CD4-positive, alpha-beta T cell (primary cell): Measurements from ENCODE around the gene ICA1. TPM values are rescaled to one million over a fixed set of nuclear protein-coding genes. Genes with fewer than 3 reads are reported as not detected.
A peak's percentile ranks its signal among the peaks of the same experiment; 100 is the strongest.

Experiments
- ATAC-seq: fragments of 200-7000 bp; cut with Tn5 transposase; one replicate; pipeline ENCODE4 v1.10.0; 2022; ENCODE audit warnings: mild to moderate bottlenecking; ENCODE audit not compliant: poor library complexity
- CTCF ChIA-PET: fragments of 350-600 bp; sonication (Branson Sonifier 250); formaldehyde crosslinking; loops from one replicate; lab custom pipeline; 2021; ENCODE audit warnings: antibody characterized with exemption, inconsistent platforms; lab: Charles Lee
- POLR2A ChIA-PET: fragments of 350-600 bp; sonication (Branson Sonifier 250); formaldehyde crosslinking; loops from one replicate; lab custom pipeline; 2021; ENCODE audit warnings: antibody characterized with exemption, inconsistent platforms; lab: Charles Lee
- DNase-seq, 14 experiments: peaks; one replicate each; pipeline ENCODE4 v3.0.0-alpha.2; 2013 to 2020; ENCODE audit warnings: mixed read lengths in 2 of 14
- H3K27ac ChIP-seq, 2 donors: one replicate each; pipeline versions ENCODE4 v1.5.1 to v1.7.0; 2013; ENCODE audit warnings: low read length in 2 of 2, low read depth in 1 of 2, mild to moderate bottlenecking in 1 of 2
- H3K27me3 ChIP-seq, 2 experiments: 1 replicate in 1 of 2; 2 replicates in 1 of 2; pipeline versions ENCODE4 v1.6.1 to v1.7.0; 2013; ENCODE audit warnings: low read length in 2 of 2, control low read depth in 1 of 2, mild to moderate bottlenecking in 1 of 2, moderate library complexity in 1 of 2; ENCODE audit not compliant: insufficient read depth in 2 of 2, control insufficient read depth in 1 of 2
- H3K36me3 ChIP-seq: one replicate; pipeline ENCODE4 v1.6.1; 2013; ENCODE audit warnings: low read length, control low read depth; ENCODE audit not compliant: insufficient read depth
- H3K4me1 ChIP-seq: one replicate; pipeline ENCODE4 v1.6.1; 2013; ENCODE audit warnings: low read length, control low read depth; ENCODE audit not compliant: insufficient read depth
- H3K4me3 ChIP-seq: one replicate; pipeline ENCODE4 v1.5.1; 2013; ENCODE audit warnings: mild to moderate bottlenecking, low read length, moderate library complexity
- H3K9me3 ChIP-seq, 2 experiments: 1 replicate in 1 of 2; 2 replicates in 1 of 2; pipeline versions ENCODE4 v1.6.1 to v1.7.0; 2013; ENCODE audit warnings: low read length in 2 of 2, mild to moderate bottlenecking in 2 of 2, control low read depth in 1 of 2, moderate library complexity in 1 of 2; ENCODE audit not compliant: control insufficient read depth in 1 of 2, insufficient read depth in 1 of 2
- H3K27ac Mint-ChIP-seq: one replicate; pipeline ENCODE4 v1.8.0; 2020; ENCODE audit warnings: mixed read lengths
- H3K27me3 Mint-ChIP-seq: one replicate; pipeline ENCODE4 v1.8.0; 2021; ENCODE audit warnings: mixed read lengths
- H3K36me3 Mint-ChIP-seq: one replicate; pipeline ENCODE4 v1.8.0; 2021; ENCODE audit warnings: low read depth, mixed read lengths
- H3K4me1 Mint-ChIP-seq: one replicate; pipeline ENCODE4 v1.8.0; 2021; ENCODE audit warnings: low read depth, mixed read lengths
- H3K4me3 Mint-ChIP-seq: one replicate; pipeline ENCODE4 v1.8.0; 2020; ENCODE audit warnings: mild to moderate bottlenecking, mixed read lengths
- H3K9me3 Mint-ChIP-seq: one replicate; pipeline ENCODE4 v1.8.0; 2020; ENCODE audit warnings: mixed read lengths
- CTCF ChIP-seq: fragments of 200-600 bp; IDR thresholded peaks from one replicate; pipeline ENCODE4 v1.8.0; 2022; ENCODE audit warnings: antibody characterized with exemption, mild to moderate bottlenecking
- intact Hi-C, 2 experiments: fragments of 100-400 bp; cut with DNase I in 1 of 2; cut with micrococcal nuclease in 1 of 2; formaldehyde crosslinking; loops; one replicate each; pipeline versions ENCODE4 v1.15.1 to v1.9.0; 2023 to 2025; cut with DNase I, micrococcal nuclease
- total RNA-seq, 174 experiments: library from RNA in 2 of 174; stranded (reverse) in 2 of 174; gene quantifications; one replicate each; pipeline ENCODE4 v1.2.3 and lab custom pipeline; 2021 to 2026

The ICA1 gene
- total RNA-seq, 2 experiments from 2014 or later: 0.95 to 1.7 TPM

GRCh38 chr7:8226501-8226900, 35.5 kb downstream of the ICA1 start:
- ChIA-PET CTCF (no interaction called here), POLR2A (no interaction called here)
- no peak overlapping the region for H3K27ac ChIP-seq
- H3K4me1 Mint-ChIP-seq: peaks cover 4% of the 10 kb centered on the region
- no peak for DNase-seq
- intact Hi-C loops: no loop called here
- no peaks in the 10 kb centered on the region for H3K9me3 ChIP-seq
- H3K9me3 Mint-ChIP-seq: no peaks in the 10 kb centered on the region
- TF ChIP-seq CTCF: no peak
- H3K4me3 Mint-ChIP-seq: no peak overlapping the region
- no peaks in the 10 kb centered on the region for H3K36me3 Mint-ChIP-seq
- H3K36me3 ChIP-seq: no peaks in the 10 kb centered on the region
- H3K4me3 ChIP-seq: no peak overlapping the region
- no peaks in the 10 kb centered on the region for H3K4me1 ChIP-seq
- H3K27ac Mint-ChIP-seq: no peak overlapping the region
- peaks cover 25% of the 10 kb centered on the region for H3K27me3 Mint-ChIP-seq
- peaks cover 0 to 9% of the 10 kb centered on the region in 2 experiments for H3K27me3 ChIP-seq
- ATAC-seq: peak; percentile 43

- ATAC-seq: no peak
- TF ChIP-seq CTCF: no peak
- intact Hi-C loops: no loop called here
- peaks cover 9% of the 10 kb centered on the region for H3K4me1 Mint-ChIP-seq
- H3K4me3 Mint-ChIP-seq: no peak overlapping the region
- Histone ChIP-seq H3K4me3 (no peak overlapping the region), H3K9me3 (no peaks in the 10 kb centered on the region), H3K27ac (no peak overlapping the region), H3K4me1 (no peaks in the 10 kb centered on the region), H3K36me3 (no peaks in the 10 kb centered on the region), H3K27me3 (peaks cover 0 to 3% of the 10 kb centered on the region in 2 experiments)
- H3K27ac Mint-ChIP-seq: no peak overlapping the region
- no peaks in the 10 kb centered on the region for H3K9me3 Mint-ChIP-seq
- POLR2A ChIA-PET: interaction anchor here (0.6 kb wide), 1 partner anchor 13 kb away, joined by 3 read pairs; no protein-coding TSS in a partner anchor
- no peaks in the 10 kb centered on the region for H3K36me3 Mint-ChIP-seq
- DNase-seq: no peak
- H3K27me3 Mint-ChIP-seq: peaks cover 13% of the 10 kb centered on the region
- CTCF ChIA-PET: no interaction called here
Measured at GRCh38 chr7:8221567-8221966, 40.4 kb downstream of the ICA1 start.

GRCh38 chr7:8221101-8221495, 40.9 kb downstream of the ICA1 start:
- no peaks in the 10 kb centered on the region for H3K27me3 ChIP-seq
- no peaks in the 10 kb centered on the region for H3K4me1 ChIP-seq
- H3K27ac Mint-ChIP-seq: no peak overlapping the region
- DNase-seq (no peak), ATAC-seq (no peak)
- peaks cover 8% of the 10 kb centered on the region for H3K27me3 Mint-ChIP-seq
- H3K4me3 Mint-ChIP-seq: no peak overlapping the region
- no peaks in the 10 kb centered on the region for H3K36me3 Mint-ChIP-seq
- H3K9me3 Mint-ChIP-seq: no peaks in the 10 kb centered on the region
- POLR2A ChIA-PET: no interaction called here
- no peaks in the 10 kb centered on the region for H3K36me3 ChIP-seq
- intact Hi-C loops: no loop called here
- no peaks in the 10 kb centered on the region for H3K9me3 ChIP-seq
- CTCF ChIA-PET: no interaction called here
- peaks cover 5% of the 10 kb centered on the region for H3K4me1 Mint-ChIP-seq
- H3K4me3 ChIP-seq: no peak overlapping the region
- no peak overlapping the region for H3K27ac ChIP-seq
- no peak for TF ChIP-seq CTCF
